Measurements from ENCODE around the gene PNPT1.
"Not testable (repeated sequence)": the region's sequence is repeated elsewhere in the genome, so short reads cannot be mapped to it uniquely, and the experiment has no call there.

Gene PNPT1

DNA sequence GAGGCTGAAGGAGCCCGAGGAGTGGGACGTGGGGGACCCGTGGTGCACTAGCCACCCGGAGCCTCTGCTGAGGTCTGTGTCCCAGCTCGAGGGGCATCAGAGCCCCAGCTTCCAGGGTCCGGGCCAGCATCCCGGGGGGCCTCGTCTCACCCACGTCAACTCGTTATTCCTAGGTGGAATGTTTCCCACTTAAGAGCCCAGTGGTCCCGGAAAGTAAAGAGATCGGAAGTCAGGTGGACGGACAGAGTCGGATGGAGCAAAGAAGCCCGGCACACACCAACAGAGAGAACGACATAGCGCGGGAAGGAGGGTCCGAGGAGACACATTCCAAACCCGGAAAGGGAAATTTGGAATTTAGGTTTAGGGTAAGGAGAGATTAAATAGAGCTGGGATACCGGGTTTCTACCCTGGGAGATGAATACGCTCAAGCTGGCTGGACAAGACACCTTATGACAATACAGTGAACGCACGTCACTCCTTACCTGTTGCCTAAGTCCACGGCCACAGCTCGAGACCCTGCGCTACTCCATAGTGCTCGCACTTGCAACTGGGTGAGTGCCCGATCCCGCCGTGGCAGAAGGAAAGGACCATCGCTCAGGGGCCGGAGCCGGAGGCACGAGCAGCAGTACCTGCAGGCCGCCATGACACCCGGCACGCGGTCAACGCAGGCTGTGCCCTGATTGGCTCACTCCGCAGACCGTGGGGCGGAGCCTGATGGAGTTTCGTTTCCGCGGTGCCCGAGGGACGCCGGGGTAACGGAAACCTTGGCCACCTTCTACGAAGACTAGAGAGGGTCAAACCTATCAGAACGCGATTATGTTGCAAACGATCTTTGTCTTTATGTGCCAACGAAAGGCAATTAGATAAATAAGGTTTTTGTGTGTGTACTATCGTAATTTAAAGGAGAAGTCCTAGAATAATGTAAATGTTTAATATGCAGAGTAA lies at the start of gene PNPT1:
TSS of gene PNPT1 (minus strand) at position 664 of the 945 bp plus-strand sequence. CDS start at position 643, 21 bp downstream.
- peak; percentile 25 to 96 (median 88) for DNase-seq

DNA sequence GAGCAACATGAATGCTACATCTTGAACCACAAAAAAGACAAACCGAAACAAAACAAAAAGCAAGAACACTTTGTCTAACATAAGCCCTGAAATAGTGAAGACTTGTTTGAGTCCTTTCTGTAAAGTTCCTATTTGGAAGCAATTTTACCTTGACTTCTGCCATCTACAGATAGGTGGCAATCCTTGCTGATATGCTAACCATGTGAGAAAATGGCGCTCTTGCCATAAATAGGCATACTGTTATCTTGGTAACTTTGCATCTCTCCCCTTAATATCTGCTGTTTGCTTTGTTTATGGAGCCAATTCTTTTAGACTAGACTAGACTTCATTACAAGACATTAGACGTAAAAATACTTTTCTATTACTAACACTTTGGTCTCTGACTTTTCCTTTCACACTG lies 49.4 kb upstream of the PNPT1 start:
- DNase-seq, result no peak

DNA sequence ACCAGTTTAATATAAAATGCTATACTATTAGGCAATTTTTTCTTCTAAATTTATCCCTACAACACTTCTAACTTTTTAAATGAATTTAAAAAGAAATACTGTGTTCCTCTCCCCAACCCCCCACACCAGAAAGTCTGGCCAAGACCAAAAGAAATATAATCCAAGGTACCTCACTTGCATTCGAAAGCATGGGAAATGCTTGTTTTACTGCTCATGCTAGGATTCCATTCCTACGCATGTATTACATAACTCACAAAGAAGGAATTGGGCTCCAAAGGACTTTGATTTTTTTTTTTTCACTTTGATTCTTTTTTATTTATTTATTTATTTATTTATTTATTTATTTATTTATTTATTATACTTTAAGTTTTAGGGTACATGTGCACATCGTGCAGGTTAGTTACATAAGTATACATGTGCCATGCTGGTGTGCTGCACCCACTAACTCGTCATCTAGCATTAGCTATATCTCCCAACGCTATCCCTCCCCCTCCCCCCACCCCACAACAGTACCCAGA lies 42.4 kb upstream of the PNPT1 start:
- DNase-seq, result not testable (repeated sequence)

DNA sequence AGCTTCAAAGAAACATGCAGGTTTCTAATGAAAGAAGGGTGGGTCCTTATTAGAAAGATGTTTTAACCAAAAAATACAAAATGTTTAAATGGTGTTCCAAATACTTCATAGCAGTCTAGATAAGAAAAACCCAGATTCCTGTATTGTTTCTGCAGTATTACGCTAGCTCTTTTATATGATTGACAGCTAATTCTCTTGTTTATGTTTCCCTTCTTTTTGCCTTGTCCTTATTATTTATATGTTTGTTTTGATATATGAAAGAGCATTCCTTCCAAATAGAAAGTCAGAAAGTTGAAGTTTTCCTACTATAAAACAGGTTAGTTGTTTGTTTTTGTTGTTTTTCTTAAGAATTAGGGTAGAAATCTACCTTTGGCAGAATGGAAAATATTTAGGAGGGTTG lies 41.1 kb upstream of the PNPT1 start:
- no peak for DNase-seq

DNA sequence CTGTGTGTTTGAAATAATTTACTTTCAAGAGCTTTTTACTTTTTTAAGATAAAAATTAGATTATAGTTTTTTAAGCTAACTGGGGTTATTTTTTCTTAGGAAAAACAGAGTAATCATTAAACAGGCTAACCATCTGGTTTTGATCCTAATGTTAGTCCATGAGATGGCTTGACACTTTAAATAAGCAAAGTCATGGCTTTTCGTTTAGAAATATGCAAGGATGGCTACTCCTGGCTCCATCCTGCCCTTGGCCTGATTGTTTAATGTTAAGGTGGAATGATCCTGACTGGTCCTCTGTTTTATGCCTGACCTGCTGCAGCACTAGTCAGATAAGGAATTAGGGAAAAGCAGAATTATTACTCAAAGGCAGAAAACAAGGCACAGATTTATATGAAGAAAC lies 39.7 kb upstream of the PNPT1 start:
- DNase-seq, result no peak

DNA sequence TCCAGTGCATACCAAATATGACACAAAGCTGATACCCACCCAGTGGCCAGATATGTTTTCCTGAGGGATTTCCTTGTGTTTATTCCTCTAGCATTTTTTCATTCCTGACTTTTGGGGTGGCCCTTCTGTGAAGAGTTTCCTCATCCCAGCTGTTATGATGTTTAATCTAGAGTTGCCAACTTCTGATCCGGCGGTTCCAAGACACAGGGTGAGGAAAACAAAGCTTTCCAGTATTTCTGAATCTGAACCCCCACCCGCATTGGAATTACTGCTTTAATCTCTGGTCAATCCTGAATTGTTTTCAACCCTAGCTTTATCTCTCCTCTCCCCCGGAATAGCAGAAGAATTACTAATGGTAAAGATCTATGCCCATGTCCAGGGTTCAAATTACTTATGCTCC lies 39.2 kb upstream of the PNPT1 start:
- no peak for DNase-seq

DNA sequence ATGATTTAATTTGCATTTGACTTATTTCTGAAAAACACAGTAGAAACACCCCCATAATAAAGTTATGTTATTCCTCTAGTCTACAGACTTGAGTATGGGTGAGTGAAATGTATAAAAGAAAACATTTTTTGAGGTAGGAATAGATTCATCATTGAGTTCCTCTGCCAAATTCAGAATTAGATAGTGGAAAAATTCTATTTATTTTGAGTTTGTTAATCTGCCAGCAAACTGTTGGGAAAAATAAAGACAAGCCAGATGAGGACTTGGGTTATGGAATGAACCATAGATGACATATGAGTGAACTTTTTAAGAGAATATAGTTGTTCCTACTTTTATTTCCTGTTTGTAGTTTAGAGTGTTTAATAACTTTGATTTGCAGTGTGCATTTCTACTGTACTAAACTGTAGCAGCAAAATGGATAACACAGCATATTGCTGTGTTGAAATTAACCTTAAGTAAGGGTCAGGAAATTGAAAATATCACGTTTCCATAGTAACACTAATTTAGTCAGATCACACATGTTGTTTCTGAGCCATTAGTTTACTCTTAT lies 35.6 kb upstream of the PNPT1 start:
- DNase-seq, result no peak

DNA sequence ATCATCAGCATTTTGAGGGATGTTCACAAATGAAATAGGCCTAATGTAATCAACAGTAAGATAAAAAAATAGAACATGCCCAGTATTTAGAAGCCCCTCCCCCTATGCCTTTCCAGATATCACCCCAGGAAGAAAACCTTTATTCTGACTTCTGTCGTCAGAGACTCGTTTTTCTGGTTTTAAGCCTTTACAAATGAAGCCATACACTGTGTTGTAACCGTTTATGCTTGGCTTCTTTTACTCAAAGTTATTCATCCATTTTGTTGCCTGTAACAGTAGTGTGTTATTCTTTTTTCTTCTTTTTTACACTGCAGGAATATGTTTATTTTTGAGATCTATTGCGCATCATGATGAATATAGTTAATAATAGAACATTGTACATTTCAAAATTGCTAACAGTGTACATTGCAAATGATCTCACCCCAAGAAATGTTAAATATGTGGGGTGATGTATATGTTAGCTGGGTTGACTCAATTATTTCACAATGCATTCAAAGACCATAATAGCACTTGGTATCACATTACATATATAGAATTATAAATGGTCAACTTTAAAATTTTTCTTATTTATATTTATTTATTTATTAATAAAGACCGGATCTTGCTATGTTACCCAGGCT lies 28.1 kb upstream of the PNPT1 start:
- no peak for DNase-seq

DNA sequence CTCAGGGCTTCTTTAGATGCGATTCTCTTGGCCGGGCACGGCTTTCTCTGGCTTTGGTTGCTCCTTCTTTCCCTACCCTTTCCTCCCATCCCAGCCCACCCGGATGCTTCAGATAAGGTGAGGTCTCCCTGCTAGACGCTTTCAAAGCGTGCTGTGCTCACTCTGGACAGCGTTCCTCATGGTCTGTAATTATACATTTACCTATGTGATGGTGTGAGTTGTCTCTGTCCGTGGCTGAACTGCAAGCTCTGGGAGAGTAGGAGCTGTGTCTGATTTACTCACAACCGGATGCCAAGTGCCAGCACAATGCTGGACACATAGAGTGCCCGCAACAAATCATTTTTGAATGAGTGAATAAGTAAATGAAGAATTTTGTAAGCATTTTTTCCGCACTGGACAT lies 26.8 kb upstream of the PNPT1 start:
- DNase-seq, result no peak

DNA sequence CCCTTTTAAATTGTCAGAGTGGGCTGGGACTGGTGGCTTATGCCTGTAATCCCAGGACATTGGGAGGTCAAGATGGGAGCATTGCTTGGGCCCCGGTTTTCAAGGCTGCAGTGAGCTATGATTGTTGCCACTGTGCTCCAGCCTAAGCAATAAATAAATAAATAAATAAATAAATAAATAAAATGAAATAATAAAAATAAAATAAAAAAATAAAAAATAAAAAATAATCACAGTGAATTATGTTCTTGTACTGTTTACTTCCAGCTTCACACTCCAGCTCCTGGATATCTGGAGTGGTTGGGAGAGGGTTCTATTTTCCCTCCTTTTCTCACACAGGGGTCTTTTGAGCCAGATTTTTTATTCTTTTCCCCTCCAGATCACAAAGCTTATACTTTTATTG lies 26.2 kb upstream of the PNPT1 start:
- DNase-seq, result no peak

DNA sequence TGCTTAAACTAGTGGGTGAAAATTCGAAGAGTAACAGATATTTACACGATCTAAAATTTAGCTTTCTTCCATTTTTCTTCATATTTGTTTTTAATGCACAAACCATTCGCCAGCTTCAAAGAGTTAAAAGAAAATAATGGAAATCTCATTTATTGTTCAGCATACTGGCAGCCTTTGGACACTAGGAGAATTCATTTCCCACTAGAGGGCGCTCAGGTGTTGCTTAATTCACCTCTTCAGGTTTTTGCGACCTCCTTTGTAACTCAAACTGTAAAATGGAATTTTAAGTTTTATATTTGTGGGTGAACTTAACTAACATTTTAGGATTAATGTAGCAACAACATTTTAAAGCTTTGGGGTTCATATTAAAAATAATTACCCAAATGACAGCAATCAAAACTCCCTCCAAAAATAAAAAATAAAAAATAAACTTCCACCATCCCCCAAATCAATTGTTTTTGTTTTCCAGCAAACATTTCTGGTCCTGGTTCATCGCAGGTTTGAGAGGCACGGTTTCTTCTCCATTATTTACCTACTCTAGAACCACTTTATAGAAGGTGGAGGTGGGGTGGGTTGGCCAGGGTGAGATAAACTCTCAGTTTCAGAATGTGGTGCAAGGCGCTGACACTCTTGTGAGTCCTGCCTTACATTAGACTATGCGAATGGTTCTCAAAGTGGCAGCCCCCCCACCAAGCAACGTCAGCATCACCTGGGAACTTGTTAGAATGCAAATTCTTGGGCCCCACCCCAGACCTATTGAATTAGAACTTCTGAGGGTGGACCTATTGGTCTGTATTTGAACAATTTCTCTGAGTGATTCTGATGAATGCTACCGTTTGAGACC lies 24.7 kb upstream of the PNPT1 start:
- peak in 28 of 56 donors; percentile 0 to 80 (median 17) for DNase-seq

DNA sequence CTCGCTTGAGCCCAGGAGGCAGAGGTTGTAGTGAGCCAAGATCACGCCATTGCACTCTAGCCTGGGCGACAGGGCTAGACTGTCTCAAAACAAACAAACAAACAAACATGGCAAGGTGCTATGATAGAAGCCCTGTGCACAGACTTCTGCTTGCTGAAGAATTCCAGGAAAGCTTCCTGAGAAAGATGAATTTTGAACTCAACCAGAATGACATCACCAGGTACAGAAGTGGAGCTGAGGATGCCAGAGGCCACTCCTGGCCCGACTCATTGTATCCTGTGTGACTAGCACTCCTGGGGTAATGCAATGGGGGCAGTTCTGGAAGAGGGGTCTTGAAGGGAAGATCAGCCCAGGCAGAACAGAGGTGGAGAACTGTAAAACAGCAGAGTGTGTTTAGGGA lies 22.0 kb upstream of the PNPT1 start:
- DNase-seq, result no peak

DNA sequence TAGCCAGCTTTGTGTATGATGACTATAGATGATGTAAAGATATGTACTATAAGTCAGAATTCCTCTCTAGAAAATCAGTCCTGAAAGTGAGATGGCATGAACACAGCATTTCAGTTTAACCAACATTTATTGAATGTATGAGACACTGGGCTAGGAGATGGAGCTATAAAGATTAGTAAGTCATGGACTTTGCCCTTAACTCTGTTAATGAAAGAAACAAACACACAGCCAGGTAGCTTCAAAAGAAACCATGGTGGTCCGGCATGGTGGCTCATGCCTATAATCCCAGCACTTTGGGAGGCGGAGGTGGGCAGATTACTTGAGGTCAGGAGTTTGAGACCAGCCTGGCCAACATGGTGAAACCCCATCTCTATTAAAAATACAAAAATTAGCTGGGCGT lies 21.5 kb upstream of the PNPT1 start:
- DNase-seq, result not testable (repeated sequence)

DNA sequence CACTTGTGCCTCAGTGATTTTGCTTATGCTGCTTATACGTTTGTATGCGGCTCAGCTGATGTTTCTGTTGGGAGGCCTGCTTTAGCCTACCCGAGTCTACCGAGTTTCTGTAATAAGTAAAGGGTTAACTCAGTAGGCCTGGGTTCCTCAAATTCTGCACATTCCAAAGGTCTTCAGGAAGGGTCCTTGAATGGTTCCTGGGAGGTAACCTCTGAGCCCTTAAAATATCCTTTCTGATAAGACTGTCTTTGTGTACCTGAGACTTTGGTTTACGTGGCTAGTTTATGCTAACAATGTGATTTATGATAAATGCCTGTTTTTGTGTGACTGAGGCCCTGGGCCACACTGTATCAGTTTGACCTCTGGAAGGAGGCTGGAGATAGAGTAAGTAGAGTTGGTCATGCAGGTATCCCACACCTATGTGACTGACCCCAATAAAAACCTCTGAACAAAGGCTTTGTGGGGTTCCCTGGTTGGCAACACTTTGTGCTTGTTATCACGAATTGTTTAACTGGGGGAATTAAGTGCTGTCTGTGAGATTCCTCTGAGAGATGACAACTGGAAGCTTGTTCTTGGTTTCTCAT lies 18.9 kb upstream of the PNPT1 start:
- DNase-seq, result no peak

DNA sequence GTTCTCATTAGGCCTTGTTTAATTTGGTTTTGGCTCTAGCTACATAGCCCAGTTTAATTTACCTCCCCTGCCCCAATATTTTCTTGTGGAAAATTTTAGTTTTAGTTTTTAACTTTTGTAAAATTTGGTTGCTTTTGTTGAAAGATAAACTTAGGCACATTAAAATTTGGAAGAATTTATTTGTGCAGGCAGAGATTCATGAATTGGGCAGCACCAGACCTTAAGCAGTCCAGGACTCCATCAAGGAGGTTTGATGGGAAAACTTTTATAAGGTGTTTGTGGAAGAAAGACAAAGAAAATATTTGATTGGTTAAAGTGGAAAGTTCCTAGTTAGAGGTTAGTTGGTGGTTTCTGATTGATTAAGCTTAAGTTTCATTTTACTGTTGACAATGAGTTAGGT lies 16.4 kb upstream of the PNPT1 start:
- DNase-seq, result no peak

DNA sequence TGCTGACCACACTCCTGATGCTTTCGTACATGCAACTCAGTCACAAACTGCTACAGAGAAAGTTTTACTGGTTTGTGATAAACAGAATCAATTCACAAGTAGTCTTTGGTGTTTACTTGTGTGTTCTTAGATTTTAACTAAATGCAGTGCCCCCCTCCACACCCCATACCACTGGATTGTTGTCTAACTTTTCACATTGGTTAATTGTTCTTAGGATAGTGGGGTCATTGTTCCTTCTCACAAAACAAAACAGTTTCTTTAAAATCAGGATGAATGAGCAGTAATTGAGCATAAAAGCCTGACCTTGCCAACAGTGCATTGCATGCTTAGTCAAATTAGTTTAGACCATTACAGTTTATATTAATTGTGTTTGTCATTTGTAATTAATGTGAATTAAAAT lies 14.1 kb upstream of the PNPT1 start:
- peak in 24 of 56 donors; percentile 2 to 77 (median 24) for DNase-seq

DNA sequence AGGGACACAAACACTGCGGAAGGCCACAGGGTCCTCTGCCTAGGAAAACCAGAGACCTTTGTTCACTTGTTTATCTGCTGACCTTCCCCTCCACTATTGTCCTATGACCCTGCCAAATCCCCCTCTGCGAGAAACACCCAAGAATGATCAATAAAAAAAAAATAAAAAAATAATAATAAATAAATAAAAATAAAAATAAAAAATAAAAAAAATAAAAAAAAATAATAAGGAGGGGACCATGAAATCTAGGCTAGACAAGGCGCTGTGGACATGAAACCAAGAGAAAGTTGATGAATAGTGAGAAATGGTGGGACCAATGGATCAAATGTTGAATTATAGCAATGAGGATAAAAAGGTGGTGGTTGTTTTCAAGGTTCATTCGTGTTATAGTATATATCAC lies 12.6 kb upstream of the PNPT1 start:
- DNase-seq, result not testable (repeated sequence)

DNA sequence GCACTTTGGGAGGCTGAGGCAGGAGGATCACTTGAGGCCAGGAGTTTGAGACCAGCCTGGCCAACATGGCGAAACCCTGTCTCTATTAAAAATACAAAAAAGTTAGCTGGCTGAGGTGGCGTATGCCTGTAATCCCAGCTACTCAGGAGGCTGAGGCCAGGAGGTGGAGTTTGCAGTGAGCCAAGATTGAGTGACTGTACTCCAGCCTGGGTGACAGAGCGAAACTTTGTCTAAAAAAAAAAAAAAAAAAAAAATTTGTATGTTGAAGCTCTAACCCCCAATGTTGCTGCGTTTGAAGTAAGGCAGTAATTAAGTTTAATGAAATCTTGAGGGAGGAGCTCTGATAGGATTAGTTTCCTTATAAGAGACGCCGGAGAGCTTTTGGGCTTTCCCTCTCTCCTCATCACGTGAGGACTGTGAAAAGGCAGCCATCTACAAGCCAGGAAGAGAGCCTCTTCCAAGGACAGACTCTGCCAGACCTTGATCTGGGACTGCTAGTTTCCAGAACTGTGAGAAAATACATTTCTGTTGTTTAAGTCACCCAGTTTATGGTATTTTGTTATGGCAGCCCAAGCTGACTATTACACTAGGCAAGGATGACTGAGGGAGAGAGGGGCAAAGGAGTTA lies 11.5 kb upstream of the PNPT1 start:
- DNase-seq, result no peak

DNA sequence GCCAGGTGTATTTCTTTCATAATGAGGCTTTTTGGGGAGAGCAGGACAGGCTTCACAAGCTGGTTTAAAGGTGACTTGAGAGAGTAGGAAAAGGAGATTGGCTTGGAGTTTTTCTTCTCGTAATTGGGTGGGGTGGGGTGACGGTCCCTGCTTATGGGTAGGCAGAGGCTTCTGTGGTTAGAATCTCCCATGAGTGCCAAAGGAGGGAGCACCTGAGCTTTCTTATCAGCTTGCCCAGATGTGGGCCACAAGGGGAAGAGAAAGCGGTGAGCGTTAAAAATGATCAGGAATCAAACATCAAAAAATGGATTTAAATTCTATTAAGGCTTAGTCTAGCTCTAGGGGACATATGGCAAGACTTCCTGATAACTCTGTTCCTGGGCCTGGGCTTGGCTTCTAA lies 9.7 kb upstream of the PNPT1 start:
- no peak for DNase-seq

DNA sequence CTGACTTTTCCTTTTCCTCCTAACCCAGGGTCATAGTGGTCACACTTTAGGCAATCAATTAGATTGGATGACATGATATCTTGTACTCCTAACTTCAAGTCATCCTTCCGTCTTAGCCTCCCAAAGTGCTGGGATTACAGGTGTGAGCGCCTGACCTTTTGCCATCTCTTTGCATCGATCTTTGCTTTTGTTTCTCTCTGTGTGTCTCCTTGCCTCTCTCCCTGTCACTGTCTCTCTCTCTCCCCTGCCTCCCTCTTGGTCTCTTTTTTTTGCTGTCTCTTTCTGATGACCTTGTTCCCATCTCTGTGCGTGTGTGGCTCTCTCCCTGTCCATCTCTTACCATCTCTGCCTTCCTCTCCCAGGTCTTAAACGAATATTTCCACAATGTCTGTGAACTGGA lies 904 bp downstream of the PNPT1 start:
- not testable (repeated sequence) for DNase-seq

All from amygdala (tissue), 56 donors.